Adrenal gland (tissue), 5 donors: Measurements from ENCODE around the gene TUBB2A.

ENCODE experiments used
- POLR2A ChIP-seq, 2 donors: fragments of 450-650 bp; IDR thresholded peaks; one replicate each; pipeline ENCODE4 v1.6.1; 2017; ENCODE audit warnings: antibody characterized with exemption in 2 of 2, mild to moderate bottlenecking in 2 of 2, moderate library complexity in 1 of 2
- TF ChIP-seq, protein P1 (sequence below), 6 experiments: fragments of 450-650 bp in 4 of 6; fragments of 200-600 bp in 2 of 6; sonication (generic) in 1 of 6; IDR thresholded peaks; 1 replicate in 5 of 6; 2 replicates in 1 of 6; pipeline versions ENCODE4 v1.5.1 to v1.8.0; 2016 to 2021; ENCODE audit warnings: antibody characterized with exemption in 6 of 6, mild to moderate bottlenecking in 2 of 6, moderate library complexity in 1 of 6
- donor health status: DM: no; HTN: no; CAD: no.

DNA sequence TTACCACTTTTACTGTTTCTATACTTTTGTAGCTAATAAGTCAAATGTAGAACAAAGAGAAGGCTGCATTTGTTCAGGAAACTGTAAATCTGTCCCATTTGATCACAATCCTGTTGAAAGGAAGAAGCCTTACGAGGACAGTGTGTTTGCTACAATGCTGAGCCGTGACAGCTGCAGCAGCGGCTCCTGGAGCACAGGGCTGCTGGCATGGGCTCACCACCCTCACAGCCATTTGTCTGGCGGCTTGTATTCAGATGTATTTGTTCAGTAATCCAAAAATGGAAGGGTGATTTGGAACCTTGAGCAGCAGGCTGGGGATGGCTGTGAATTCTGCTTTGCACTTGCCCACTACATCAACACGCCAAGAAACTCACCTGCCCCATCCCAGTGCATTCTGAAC, 5.7 kb downstream of the TUBB2A start:
- TF ChIP-seq, protein P1, sequence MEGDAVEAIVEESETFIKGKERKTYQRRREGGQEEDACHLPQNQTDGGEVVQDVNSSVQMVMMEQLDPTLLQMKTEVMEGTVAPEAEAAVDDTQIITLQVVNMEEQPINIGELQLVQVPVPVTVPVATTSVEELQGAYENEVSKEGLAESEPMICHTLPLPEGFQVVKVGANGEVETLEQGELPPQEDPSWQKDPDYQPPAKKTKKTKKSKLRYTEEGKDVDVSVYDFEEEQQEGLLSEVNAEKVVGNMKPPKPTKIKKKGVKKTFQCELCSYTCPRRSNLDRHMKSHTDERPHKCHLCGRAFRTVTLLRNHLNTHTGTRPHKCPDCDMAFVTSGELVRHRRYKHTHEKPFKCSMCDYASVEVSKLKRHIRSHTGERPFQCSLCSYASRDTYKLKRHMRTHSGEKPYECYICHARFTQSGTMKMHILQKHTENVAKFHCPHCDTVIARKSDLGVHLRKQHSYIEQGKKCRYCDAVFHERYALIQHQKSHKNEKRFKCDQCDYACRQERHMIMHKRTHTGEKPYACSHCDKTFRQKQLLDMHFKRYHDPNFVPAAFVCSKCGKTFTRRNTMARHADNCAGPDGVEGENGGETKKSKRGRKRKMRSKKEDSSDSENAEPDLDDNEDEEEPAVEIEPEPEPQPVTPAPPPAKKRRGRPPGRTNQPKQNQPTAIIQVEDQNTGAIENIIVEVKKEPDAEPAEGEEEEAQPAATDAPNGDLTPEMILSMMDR (IDR thresholded peaks at IDR 0.05) = no peak
- TF ChIP-seq POLR2A (IDR thresholded peaks at IDR 0.05) = no peak
